Neuronal stem cell (in vitro differentiated cells): ENCODE data around the gene GAA.

Experiments
- DNase-seq: peaks from one replicate; pipeline ENCODE4 v3.0.0-alpha.2; 2013; ENCODE audit warnings: low spot score
- H2AFZ ChIP-seq: one replicate; pipeline ENCODE4 v1.6.1; 2013; ENCODE audit warnings: mild to moderate bottlenecking, low read length, inconsistent platforms
- H2AK5ac ChIP-seq: 2 replicates; pipeline ENCODE4 v1.6.1; 2013; ENCODE audit warnings: low read depth, mild to moderate bottlenecking, inconsistent platforms, low read length, moderate library complexity, mixed read lengths
- H2BK120ac ChIP-seq: 2 replicates; pipeline ENCODE4 v1.6.1; 2013; ENCODE audit warnings: low read depth, mild to moderate bottlenecking, inconsistent platforms, low read length, moderate library complexity, mixed read lengths
- H2BK12ac ChIP-seq: one replicate; pipeline ENCODE4 v1.6.1; 2013; ENCODE audit warnings: low read length, inconsistent platforms
- H2BK15ac ChIP-seq: 2 replicates; pipeline ENCODE4 v1.6.1; 2013; ENCODE audit warnings: mild to moderate bottlenecking, low read length, inconsistent platforms, mixed read lengths
- H2BK5ac ChIP-seq: one replicate; pipeline ENCODE4 v1.6.1; 2013; ENCODE audit warnings: inconsistent platforms, mild to moderate bottlenecking, low read length, moderate library complexity
- H3K14ac ChIP-seq: one replicate; pipeline ENCODE4 v1.6.1; 2013; ENCODE audit warnings: low read length, inconsistent platforms
- H3K18ac ChIP-seq: 2 replicates; pipeline ENCODE4 v1.6.1; 2013; ENCODE audit warnings: low read length, inconsistent platforms
- H3K23ac ChIP-seq: 2 replicates; pipeline ENCODE4 v1.6.1; 2013; ENCODE audit warnings: low read depth, mild to moderate bottlenecking, mixed read lengths, low read length, inconsistent platforms; ENCODE audit not compliant: poor library complexity
- H3K27ac ChIP-seq: replicated peaks from 3 replicates; pipeline ENCODE4 v1.5.1; 2013; ENCODE audit warnings: low read length, inconsistent platforms
- H3K27me3 ChIP-seq, 3 experiments: 2 replicates each; pipeline ENCODE4 v1.6.1; 2013; ENCODE audit warnings: low read length in 3 of 3, mild to moderate bottlenecking in 2 of 3, inconsistent platforms in 1 of 3, low read depth in 1 of 3, mixed read lengths in 1 of 3, moderate library complexity in 1 of 3; ENCODE audit not compliant: control insufficient read depth in 3 of 3, insufficient read depth in 3 of 3
- H3K36me3 ChIP-seq, 2 donors: replicated peaks in 1 of 2; 2 replicates each; pipeline ENCODE4 v1.6.1; 2013; ENCODE audit warnings: low read length in 2 of 2; ENCODE audit not compliant: control insufficient read depth in 2 of 2, insufficient read depth in 2 of 2
- H3K4ac ChIP-seq: 2 replicates; pipeline ENCODE4 v1.6.1; 2013; ENCODE audit warnings: inconsistent platforms, mild to moderate bottlenecking, low read length, moderate library complexity
- H3K4me1 ChIP-seq, 2 donors: 1 replicate in 1 of 2; 2 replicates in 1 of 2; pipeline ENCODE4 v1.6.1; 2013; ENCODE audit warnings: low read length in 2 of 2, low read depth in 1 of 2; ENCODE audit not compliant: control insufficient read depth in 2 of 2, insufficient read depth in 1 of 2
- H3K4me2 ChIP-seq: one replicate; pipeline ENCODE4 v1.6.1; 2013; ENCODE audit warnings: mild to moderate bottlenecking, low read length, inconsistent platforms; ENCODE audit not compliant: insufficient read depth, poor library complexity, severe bottlenecking
- H3K4me3 ChIP-seq, 2 donors: 2 replicates each; pipeline ENCODE4 v1.5.1; 2013; ENCODE audit warnings: low read length in 2 of 2, mild to moderate bottlenecking in 2 of 2, inconsistent platforms in 1 of 2, moderate library complexity in 1 of 2
- H3K79me1 ChIP-seq: one replicate; pipeline ENCODE4 v1.6.1; 2013; ENCODE audit warnings: low read depth, mild to moderate bottlenecking, inconsistent platforms, low read length, moderate library complexity
- H3K9ac ChIP-seq: one replicate; pipeline ENCODE4 v1.6.1; 2013; ENCODE audit warnings: mild to moderate bottlenecking, low read depth, low read length, inconsistent platforms; ENCODE audit not compliant: poor library complexity
- H3K9me3 ChIP-seq, 2 donors: replicated peaks in 1 of 2; 2 replicates each; pipeline versions ENCODE3 to v1.6.1; 2013; ENCODE audit warnings: low read length in 2 of 2, mild to moderate bottlenecking in 2 of 2, inconsistent platforms in 1 of 2, low read depth in 1 of 2, mixed read lengths in 1 of 2, moderate library complexity in 1 of 2; ENCODE audit not compliant: control insufficient read depth in 2 of 2, insufficient read depth in 1 of 2
- H4K8ac ChIP-seq: one replicate; pipeline ENCODE4 v1.6.1; 2013; ENCODE audit warnings: low read depth, mild to moderate bottlenecking, inconsistent platforms, low read length, moderate library complexity
- H4K91ac ChIP-seq: one replicate; pipeline ENCODE4 v1.6.1; 2013; ENCODE audit warnings: low read length, low read depth, mild to moderate bottlenecking, inconsistent platforms; ENCODE audit not compliant: poor library complexity
- WGBS, 2 donors: extraction: QIAGEN DNeasy Blood & Tissue Kit; methylation state at CpG; one replicate each; pipeline ENCODE4 v1.1.7; 2013; ENCODE audit warnings: missing lambda C conversion rate in 2 of 2, mixed read lengths in 1 of 2; ENCODE audit not compliant: insufficient read length in 2 of 2, insufficient replicate concordance in 1 of 2; ENCODE audit errors: extremely low coverage in 2 of 2; 5-methylcytosine and 5-hydroxymethylcytosine counted together

Gene GAA

GRCh38 chr17:80109066-80109660 is 7.8 kb downstream of the GAA start:
- Histone ChIP-seq H3K36me3 (peaks cover 3 to 6% of the 10 kb centered on the region in 2 donors), H3K18ac (no peak overlapping the region), H2AFZ (no peak overlapping the region), H2BK12ac (no peak overlapping the region), H3K4me3 (no peak overlapping the region), H3K27me3 (no peaks in the 10 kb centered on the region), H4K8ac (no peak overlapping the region), H2BK120ac (no peak overlapping the region), H3K23ac (no peak overlapping the region), H3K4me2 (no peak overlapping the region), H3K4me1 (peaks cover 0 to 4% of the 10 kb centered on the region in 2 donors), H3K14ac (no peak overlapping the region), H3K9me3 (peaks cover 0 to 6% of the 10 kb centered on the region in 2 donors), H2BK5ac (no peak overlapping the region), H4K91ac (no peak overlapping the region), H3K27ac (no peak overlapping the region), H2AK5ac (no peak overlapping the region), H2BK15ac (no peak overlapping the region), H3K79me1 (peaks cover 3% of the 10 kb centered on the region), H3K9ac (no peak overlapping the region), H3K4ac (no peak overlapping the region)
- no CpG with 5 or more reads among the region's 13 CpGs for WGBS, 2 donors
- no peak for DNase-seq

- H2AK5ac ChIP-seq: no peak overlapping the region
- H2BK120ac ChIP-seq: no peak overlapping the region
- peaks cover 3 to 6% of the 10 kb centered on the region in 2 donors for H3K36me3 ChIP-seq
- H2AFZ ChIP-seq: no peak overlapping the region
- no peak overlapping the region for H3K23ac ChIP-seq
- no peak overlapping the region for H2BK15ac ChIP-seq
- H3K9ac ChIP-seq: peak overlapping the region; percentile 30
- peak overlapping the region in 1 of 2 donors; percentile 17 for H3K4me3 ChIP-seq
- H4K8ac ChIP-seq: peak overlapping the region; percentile 17
- peak overlapping the region; percentile 39 for H2BK5ac ChIP-seq
- peaks cover 0 to 4% of the 10 kb centered on the region in 2 donors for H3K4me1 ChIP-seq
- no peak overlapping the region for H3K27ac ChIP-seq
- H3K27me3 ChIP-seq: no peaks in the 10 kb centered on the region
- H3K9me3 ChIP-seq: peaks cover 0 to 13% of the 10 kb centered on the region in 2 donors
- no peak overlapping the region for H3K14ac ChIP-seq
- no peak overlapping the region for H3K4me2 ChIP-seq
- H3K4ac ChIP-seq: no peak overlapping the region
- no CpG with 5 or more reads among the region's 30 CpGs for WGBS, 2 donors
- no peak overlapping the region for H2BK12ac ChIP-seq
- H3K79me1 ChIP-seq: peaks cover 3% of the 10 kb centered on the region
- H4K91ac ChIP-seq: no peak overlapping the region
- H3K18ac ChIP-seq: peak overlapping the region; percentile 48
- no peak for DNase-seq
Observed at GRCh38 chr17:80109713-80110446, 8.5 kb downstream of the GAA start.

- Histone ChIP-seq H2AK5ac (no peak overlapping the region), H3K4me3 (peak overlapping the region in 1 of 2 donors; percentile 17), H3K27me3 (no peaks in the 10 kb centered on the region), H2BK15ac (no peak overlapping the region), H3K79me1 (peaks cover 3% of the 10 kb centered on the region), H2BK120ac (no peak overlapping the region), H3K9me3 (peaks cover 0 to 19% of the 10 kb centered on the region in 2 donors), H4K91ac (no peak overlapping the region), H3K27ac (no peak overlapping the region), H3K4me2 (no peak overlapping the region), H2AFZ (no peak overlapping the region), H3K4ac (no peak overlapping the region), H3K14ac (no peak overlapping the region), H3K4me1 (peaks cover 0 to 4% of the 10 kb centered on the region in 2 donors), H4K8ac (peak overlapping the region; percentile 17), H3K23ac (no peak overlapping the region), H3K36me3 (peaks cover 3 to 6% of the 10 kb centered on the region in 2 donors), H3K9ac (no peak overlapping the region), H2BK5ac (no peak overlapping the region), H3K18ac (no peak overlapping the region), H2BK12ac (no peak overlapping the region)
- no peak for DNase-seq
- no CpG with 5 or more reads among the region's 9 CpGs for WGBS, 2 donors
Observed at GRCh38 chr17:80110447-80110812, 9.0 kb downstream of the GAA start.

- Histone ChIP-seq H3K4me2 (no peak overlapping the region), H3K9me3 (peaks cover 0 to 21% of the 10 kb centered on the region in 2 donors)
Observed at GRCh38 chr17:80110927-80111701, 9.7 kb downstream of the GAA start.

More at GRCh38 chr17:80110927-80111701, 9.7 kb downstream of the GAA start:
- Histone ChIP-seq H2BK5ac (no peak overlapping the region), H3K36me3 (peaks cover 3 to 4% of the 10 kb centered on the region in 2 donors), H2AK5ac (no peak overlapping the region), H3K79me1 (peaks cover 3% of the 10 kb centered on the region), H3K4me3 (no peak overlapping the region), H3K27me3 (no peaks in the 10 kb centered on the region), H3K27ac (no peak overlapping the region), H3K23ac (no peak overlapping the region), H2BK12ac (no peak overlapping the region), H2AFZ (no peak overlapping the region), H3K9ac (no peak overlapping the region), H2BK120ac (no peak overlapping the region), H4K91ac (no peak overlapping the region), H4K8ac (no peak overlapping the region), H3K4ac (no peak overlapping the region), H3K18ac (no peak overlapping the region), H3K14ac (no peak overlapping the region), H2BK15ac (no peak overlapping the region), H3K4me1 (peaks cover 0 to 4% of the 10 kb centered on the region in 2 donors)
- DNase-seq: no peak
- no CpG with 5 or more reads among the region's 21 CpGs for WGBS, 2 donors
